A375 (cell line): Measurements from ENCODE around the gene MSRB1. TPM values are rescaled to one million over a fixed set of nuclear protein-coding genes. Genes with fewer than 3 reads are reported as not detected.

Source experiments
- small RNA-seq: library from RNA; depleted of rRNA; stranded (forward); fragments of <200 nt; gene quantifications from one replicate; pipeline ENCODE3, GENCODE V24; 2014
- total RNA-seq: library from RNA; depleted of rRNA; stranded (reverse); fragments of >200 nt; shearing (Covaris generic); gene quantifications from 2 replicates; pipeline ENCODE4 v1.2.3, GENCODE V29; 2014; rRNA removed

The MSRB1 gene, protein sequence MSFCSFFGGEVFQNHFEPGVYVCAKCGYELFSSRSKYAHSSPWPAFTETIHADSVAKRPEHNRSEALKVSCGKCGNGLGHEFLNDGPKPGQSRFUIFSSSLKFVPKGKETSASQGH
- 8.5 and 10.2 TPM in 2 replicates for total RNA-seq

DNA sequence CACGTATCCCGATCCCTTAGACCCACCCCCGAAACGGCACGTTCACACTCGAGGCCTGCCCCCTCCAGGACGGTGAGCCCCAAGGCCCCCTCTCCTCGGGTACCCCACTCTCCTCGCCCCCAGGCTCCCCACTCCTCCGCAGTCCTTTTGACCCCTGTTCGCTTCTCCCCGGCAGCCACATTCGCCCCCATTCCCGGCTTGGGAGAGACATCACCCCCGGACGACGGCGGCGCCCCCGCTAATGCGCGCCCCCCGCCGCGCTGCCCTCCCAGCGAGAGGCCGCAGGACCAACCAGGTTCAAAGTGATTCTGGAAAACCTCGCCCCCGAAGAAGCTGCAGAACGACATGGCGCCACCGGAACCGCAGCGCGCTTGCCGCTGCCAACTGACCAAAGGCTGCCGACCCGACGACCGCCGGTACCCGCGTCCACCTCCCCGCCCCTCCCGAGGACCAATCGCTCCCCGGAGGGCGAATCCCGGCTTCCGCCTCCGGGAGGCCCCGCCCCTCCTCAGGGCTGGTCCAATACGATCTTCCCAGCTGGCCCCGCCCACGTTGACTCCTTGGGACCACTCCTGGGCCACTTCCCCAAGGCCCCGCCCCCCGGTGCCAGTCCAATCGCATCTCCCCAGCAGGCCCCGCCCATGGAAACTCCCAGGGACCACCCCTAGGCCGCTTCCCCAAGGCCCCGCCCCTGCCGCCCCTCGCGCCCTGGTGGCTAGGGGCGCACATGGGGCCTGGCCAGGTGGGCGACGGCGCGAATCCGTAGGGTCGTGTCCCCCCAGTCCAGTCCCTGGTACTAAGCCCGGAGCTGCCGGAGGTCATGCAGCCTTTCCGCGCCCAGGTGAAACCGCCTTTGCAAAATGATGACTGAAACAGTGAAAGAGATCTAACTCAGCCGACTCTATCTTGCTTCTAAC is at the start of gene MSRB1:
Gene MSRB1 (minus strand): TSS at position 390 of the 917 bp plus-strand sequence. CDS start 43 bp downstream, at position 347.

DNA sequence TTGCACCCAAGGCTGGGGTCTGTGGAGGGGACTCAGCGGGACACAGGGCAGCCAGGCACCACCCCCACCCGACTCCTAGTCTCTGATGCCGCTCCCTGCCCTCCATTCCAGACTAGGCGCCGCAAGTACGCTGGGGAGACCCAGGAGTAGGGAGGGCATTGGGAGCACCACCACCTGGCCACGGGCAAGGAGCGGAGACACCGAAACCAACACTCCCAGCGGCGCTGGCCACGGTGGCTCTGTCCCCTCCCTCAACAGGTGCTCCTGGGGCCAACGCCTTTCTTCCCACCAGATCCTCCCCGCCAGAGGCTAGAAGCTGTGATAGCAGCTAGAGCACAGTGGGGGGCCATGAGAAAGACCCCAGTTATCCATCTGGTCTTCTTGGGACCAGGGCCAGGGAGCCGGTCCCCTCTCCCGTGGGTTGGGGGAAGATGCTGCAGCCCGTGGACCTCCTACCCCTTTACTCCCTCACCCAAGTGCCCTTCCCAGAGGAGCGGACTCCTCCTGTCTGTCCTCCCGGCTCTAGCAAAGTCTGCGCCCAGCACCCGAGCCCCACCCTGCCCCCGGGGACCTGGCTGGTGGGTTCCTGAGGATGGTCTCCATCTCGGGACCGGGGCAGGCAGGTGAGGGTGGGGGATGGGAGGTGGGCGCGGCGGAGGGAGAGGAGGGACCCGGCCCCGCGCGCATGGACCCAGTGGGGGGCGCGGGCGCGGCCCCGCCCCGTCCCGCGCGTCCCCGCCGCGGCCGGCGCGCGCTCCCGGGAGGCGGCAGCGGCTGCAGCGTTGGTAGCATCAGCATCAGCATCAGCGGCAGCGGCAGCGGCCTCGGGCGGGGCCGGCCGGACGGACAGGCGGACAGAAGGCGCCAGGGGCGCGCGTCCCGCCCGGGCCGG is 46.5 kb upstream of the MSRB1 start, which contains the start of gene SYNGR3:
Gene SYNGR3 (plus strand): TSS at position 762 of the 892 bp plus-strand sequence. CDS start 133 bp downstream, outside the sequence.

DNA sequence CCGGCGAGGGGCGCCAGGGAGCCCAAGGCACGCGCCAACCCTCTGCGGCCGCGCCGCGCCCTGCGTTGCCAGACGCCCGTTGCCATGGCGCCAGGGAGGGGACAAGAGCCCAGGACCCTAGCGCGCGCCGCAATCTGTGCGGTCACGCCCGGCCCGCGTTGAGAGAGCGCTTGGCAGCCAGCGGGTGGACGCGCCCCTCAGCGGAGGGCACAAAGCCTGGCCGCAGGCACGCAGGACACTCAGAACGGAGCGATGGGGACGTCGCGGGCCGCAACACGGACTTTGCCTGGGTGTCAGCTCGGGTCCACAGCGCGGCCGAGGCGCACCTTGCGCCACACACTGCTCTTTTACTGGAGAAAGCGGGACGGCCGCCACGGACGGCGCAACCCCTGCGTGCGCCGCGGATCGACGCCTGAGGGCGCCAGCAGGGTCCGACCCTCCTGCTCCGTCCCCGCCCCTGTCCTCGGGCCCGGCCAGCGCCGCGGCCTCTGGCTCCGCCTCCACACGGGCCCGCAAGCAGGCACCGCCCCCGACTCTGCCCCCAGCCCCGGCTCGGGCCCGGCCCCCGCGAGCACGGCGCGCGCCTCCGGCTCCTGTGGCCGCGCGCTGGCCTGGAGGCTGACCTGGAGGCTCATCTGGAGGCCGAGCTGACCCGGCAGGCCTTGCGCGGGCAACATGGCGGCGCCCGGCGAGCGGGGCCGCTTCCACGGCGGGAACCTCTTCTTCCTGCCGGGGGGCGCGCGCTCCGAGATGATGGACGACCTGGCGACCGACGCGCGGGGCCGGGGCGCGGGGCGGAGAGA is 40.7 kb upstream of the MSRB1 start, which contains the start of gene GFER:
Gene GFER (plus strand): TSS at position 650 of the 803 bp plus-strand sequence. CDS start 26 bp downstream, at position 676.

DNA sequence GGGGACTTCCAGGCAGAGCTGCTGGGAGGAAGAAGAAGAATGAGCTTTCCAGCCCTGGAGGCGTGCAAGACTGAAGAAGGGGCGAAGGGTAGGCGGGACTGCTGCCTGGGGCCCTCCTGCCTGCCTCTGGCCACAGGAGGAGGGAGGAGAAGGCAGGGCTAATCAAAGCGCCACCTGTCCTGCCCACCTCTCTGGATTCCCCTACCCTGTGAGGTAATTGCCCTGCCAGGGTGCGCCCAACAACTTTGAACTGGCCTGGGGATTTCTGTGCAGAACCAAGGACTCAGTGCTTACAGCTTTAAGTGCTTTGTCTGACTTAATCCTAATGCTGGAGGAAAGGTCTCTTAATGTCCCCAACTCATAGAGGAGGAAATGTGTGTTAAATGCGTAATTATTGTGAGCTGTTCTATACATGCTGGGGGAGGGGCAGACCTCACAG is 38.4 kb upstream of the MSRB1 start, which contains the start of gene NOXO1:
Gene NOXO1 (minus strand): TSS at position 72 of the 439 bp plus-strand sequence. CDS start 290 bp downstream, outside the sequence.

DNA sequence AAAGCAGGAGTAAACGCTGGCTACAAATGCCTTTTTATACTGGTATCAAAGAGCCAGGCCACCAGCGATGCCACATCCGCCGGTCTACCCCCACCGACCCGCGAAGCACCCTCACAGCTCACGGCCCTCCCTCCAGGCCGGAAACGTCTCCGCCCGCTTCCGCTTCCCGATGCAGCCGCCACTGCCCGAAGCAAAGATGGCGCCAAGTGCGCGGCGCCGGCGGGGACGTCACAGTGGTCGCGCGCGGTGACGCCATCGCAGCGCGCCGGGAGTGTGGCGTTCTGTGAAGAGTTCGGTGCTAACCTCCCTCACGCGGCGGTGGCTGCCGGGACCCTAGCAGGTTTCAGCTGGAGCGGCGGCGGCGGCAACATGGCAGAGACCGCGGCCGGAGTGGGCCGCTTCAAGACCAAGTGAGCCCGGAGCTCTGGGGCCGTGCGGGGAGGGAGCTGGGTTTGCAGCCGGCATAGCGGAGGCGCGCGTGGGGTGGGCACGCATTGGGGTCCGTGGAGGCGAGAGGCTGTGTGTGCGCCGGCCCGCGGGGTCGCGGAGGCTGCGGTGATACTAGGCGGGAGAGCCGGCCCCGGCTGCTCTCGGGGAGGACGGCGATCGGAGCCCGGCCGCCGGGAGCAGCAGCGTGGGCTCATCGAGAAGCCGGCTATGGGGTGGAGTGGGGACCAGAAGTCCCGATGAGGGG is 28.9 kb upstream of the MSRB1 start, which contains the start of gene TBL3:
Gene TBL3 (plus strand): TSS at position 258 of the 694 bp plus-strand sequence. CDS start 112 bp downstream, at position 370.

DNA sequence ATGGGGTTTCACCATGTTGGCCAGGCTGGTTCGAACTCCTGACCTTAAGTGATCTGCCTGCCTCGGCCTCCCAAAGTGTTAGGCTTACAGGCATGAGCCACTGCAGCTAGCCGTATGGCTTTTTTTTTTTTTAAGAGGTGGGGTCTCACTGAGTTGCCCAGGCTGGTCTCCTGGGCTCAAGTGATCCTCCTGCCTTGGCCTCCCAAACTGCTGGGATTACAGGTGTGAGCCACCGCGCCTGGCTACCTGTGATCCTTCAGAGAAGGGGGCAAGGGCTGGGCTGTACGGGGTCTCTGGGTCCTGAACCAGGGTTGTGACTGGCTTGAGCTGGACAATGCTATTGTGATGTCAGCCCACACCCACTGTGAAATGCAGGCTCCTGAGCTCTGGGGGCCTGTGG is 23.5 kb upstream of the MSRB1 start, which contains the start of gene RNF151:
Gene RNF151 (plus strand): TSS at position 397 of the 400 bp plus-strand sequence. CDS start 26 bp downstream, outside the sequence.

DNA sequence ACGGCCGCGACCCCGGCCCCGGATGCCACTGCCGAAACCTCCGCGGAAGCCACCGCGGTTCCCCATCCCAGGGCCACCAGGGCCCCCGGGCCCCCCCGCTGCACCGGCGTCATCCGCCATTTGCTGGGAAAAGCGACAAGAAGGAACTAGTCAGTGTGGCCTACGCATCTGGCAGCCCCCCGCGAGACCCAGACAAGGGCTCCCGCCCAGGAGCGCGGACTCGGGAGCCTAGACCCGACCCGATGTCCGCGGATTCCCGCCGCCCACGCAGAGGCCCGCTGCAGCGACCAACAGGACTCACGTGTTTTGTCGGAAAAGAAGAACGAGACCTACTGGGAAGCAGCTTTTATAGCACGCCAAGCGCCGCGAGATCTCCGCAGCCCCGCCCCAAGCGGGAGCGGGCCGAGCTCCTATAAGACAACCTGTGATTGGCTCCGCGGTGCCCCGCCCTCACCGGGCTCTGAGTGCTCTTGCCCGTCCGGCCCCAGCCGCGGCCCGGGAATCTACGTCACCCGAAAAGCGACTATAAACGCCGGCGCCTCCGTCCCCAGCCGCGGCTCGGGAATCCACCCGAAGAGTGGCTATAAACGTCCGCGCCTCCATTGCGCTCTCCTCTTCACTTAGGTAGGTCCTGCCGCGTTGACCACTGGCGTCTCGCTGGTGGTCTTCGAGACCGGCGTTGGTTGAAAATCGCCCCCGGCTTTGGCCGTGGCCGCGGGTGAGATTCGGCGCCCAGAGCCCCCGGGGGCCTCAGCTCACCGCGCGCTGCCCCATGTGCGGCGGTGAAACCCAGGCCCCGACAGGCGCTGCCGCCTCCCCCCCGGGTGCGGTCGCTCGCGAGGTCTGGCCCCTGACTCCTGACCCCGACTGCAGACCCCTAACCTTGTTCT is 21.8 kb upstream of the MSRB1 start, which contains the start of gene RPS2:
Gene RPS2 (minus strand): TSS at position 321 of the 890 bp plus-strand sequence. CDS start 201 bp downstream, at position 120.

DNA sequence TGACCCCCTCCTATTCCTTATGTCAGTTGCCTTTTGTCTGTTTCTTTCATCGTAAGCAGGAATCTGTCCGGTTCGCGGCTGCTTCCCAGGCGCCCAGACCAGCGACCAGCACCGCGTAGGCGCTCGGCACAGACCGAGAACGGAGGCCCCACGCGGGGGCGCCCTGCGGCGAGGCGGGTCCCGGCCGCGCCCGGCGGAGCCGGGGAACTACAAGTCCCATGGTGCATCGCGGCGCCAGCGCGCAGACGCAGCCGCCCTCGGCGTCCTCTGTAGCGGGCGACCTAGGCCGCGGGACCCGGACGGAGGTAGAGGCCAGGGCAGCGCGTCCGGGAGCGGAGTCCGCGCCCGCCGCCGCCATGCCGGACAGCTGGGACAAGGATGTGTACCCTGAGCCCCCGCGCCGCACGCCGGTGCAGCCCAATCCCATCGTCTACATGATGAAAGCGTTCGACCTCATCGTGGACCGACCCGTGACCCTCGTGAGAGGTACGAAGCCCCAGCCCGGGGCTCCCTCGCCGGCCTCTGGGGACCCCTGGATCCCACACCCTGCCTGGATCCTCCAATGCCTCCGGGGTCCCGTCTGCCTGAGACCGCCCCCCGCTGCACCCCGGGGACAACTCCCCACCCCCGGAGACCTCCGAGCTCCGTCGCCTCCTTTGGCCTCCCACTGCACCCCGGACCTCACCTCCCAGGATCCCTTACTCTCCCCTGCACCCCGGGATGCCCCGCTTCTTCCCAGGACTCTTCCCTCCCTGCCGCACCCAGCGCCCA is 16.5 kb upstream of the MSRB1 start, which contains the start of gene NDUFB10:
Gene NDUFB10 (plus strand): TSS at position 270 of the 771 bp plus-strand sequence. CDS start 87 bp downstream, at position 357.

DNA sequence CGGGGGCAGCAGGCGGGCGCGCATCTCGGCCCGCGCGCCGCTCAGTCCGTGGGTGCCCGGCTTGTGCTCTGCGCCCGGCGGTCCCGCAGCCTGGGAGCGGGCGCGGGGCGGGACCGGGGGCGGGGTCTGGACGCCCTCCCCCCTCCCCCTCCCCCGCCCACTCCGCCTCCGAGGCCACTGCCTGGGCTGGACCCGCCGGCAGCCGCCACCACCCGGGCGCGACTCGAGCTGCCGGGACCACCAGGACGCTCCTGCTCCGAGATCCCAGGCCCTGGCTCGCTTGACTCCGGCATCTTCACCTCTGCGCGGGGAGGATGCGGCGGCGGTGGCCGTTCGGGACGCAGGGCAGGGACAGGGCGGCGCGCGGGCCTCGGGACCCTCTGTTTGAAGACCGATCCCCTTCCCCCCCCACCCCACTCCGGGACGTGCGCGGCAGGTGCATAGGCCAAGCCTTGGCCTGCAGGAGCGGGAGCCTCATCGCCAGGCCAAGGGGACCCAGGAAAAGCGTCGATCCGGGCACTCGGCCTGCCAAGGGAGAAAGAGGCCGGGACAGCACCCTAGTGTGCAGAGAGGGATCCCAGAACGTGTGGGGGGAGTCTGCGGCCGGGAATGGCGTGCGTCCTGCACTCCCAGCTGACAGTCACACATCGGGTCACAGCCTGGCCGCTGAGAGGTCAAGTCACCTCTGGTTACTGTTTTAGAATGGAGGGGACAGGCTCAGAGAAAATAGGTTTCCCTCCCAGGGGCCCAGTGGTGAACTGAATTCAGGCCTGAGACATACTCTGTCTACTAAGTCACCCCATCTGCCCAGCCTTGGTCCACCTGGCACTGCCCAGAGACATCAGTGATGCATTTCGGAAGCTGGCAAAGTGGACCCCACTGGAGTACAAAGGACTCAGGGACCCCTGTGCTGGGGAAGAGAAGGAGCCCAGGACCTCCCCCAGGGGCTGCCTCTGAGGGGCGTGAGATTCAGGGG is 24.4 kb downstream of the MSRB1 start, which contains the start of gene HS3ST6:
Gene HS3ST6 (minus strand): TSS at position 65 of the 976 bp plus-strand sequence. CDS start 92 bp downstream, outside the sequence.

Small RNA genes lying within 50 kb of the gene (small RNA-seq; reads per million reads assigned to genes)
- not detected for gene AC005363.2
- not detected for gene SNORA10
- not detected for gene SNORA64

Other genes with a start within 250 kb of the MSRB1 start
- gene MAPK8IP3, start 237.0 kb downstream of the MSRB1 start, total RNA-seq: 74.2 and 79.0 TPM in 2 replicates
- 89.3 and 122 TPM in 2 replicates for gene NME3, start 171.7 kb downstream of the MSRB1 start, total RNA-seq
- 21.4 and 22.7 TPM in 2 replicates for gene EME2, start 170.4 kb downstream of the MSRB1 start, total RNA-seq
- gene MRPS34, start 170.1 kb downstream of the MSRB1 start, total RNA-seq: 187 and 223 TPM in 2 replicates
- gene SPSB3, start 160.6 kb downstream of the MSRB1 start, total RNA-seq: 51.4 and 57.6 TPM in 2 replicates
- gene NUBP2, start 160.2 kb downstream of the MSRB1 start, total RNA-seq: 132 and 137 TPM in 2 replicates
- 0.29 TPM in 1 of 2 replicates, not detected in the other for gene IGFALS, start 149.5 kb downstream of the MSRB1 start, total RNA-seq
- 113 and 133 TPM in 2 replicates for gene HAGH, start 116.4 kb downstream of the MSRB1 start, total RNA-seq
- gene FAHD1, start 116.0 kb downstream of the MSRB1 start, total RNA-seq: 30.1 and 30.2 TPM in 2 replicates
- gene MEIOB, start 71.0 kb downstream of the MSRB1 start, total RNA-seq: not detected in 2 replicates
- not detected in 2 replicates for gene HS3ST6, start 24.8 kb downstream of the MSRB1 start, total RNA-seq
- not detected in 2 replicates for gene RPL3L, start 11.5 kb upstream of the MSRB1 start, total RNA-seq
- gene NDUFB10, start 16.3 kb upstream of the MSRB1 start, total RNA-seq: 551 and 557 TPM in 2 replicates
- 4,459 and 5,166 TPM in 2 replicates for gene RPS2, start 21.6 kb upstream of the MSRB1 start, total RNA-seq
- gene RNF151, start 23.7 kb upstream of the MSRB1 start, total RNA-seq: not detected in 2 replicates
- gene TBL3, start 28.9 kb upstream of the MSRB1 start, total RNA-seq: 72.8 and 74.0 TPM in 2 replicates
- 0.23 TPM in 1 of 2 replicates, not detected in the other for gene NOXO1, start 38.3 kb upstream of the MSRB1 start, total RNA-seq
- 46.0 and 50.1 TPM in 2 replicates for gene GFER, start 41.0 kb upstream of the MSRB1 start, total RNA-seq
- 1.6 and 2.0 TPM in 2 replicates for gene SYNGR3, start 46.8 kb upstream of the MSRB1 start, total RNA-seq
- 59.6 and 76.5 TPM in 2 replicates for gene ZNF598, start 66.6 kb upstream of the MSRB1 start, total RNA-seq
- 1.0 and 1.5 TPM in 2 replicates for gene NPW, start 76.6 kb upstream of the MSRB1 start, total RNA-seq
- 113 and 117 TPM in 2 replicates for gene NHERF2, start 83.7 kb upstream of the MSRB1 start, total RNA-seq
- 58.6 and 71.2 TPM in 2 replicates for gene NTHL1, start 104.6 kb upstream of the MSRB1 start, total RNA-seq
- 75.3 and 90.4 TPM in 2 replicates for gene TSC2, start 104.8 kb upstream of the MSRB1 start, total RNA-seq
- 90.3 and 104 TPM in 2 replicates for gene PKD1, start 192.7 kb upstream of the MSRB1 start, total RNA-seq
- gene RAB26, start 205.4 kb upstream of the MSRB1 start, total RNA-seq: 9.0 and 16.0 TPM in 2 replicates
- 71.3 and 72.5 TPM in 2 replicates for gene TRAF7, start 212.6 kb upstream of the MSRB1 start, total RNA-seq